Measurements from ENCODE around the gene GEN1. TPM values are rescaled to one million over a fixed set of nuclear protein-coding genes. Genes with fewer than 3 reads are reported as not detected.

Gene GEN1
- total RNA-seq, 1 donor from 2014 or later = 43.5 TPM

DNA sequence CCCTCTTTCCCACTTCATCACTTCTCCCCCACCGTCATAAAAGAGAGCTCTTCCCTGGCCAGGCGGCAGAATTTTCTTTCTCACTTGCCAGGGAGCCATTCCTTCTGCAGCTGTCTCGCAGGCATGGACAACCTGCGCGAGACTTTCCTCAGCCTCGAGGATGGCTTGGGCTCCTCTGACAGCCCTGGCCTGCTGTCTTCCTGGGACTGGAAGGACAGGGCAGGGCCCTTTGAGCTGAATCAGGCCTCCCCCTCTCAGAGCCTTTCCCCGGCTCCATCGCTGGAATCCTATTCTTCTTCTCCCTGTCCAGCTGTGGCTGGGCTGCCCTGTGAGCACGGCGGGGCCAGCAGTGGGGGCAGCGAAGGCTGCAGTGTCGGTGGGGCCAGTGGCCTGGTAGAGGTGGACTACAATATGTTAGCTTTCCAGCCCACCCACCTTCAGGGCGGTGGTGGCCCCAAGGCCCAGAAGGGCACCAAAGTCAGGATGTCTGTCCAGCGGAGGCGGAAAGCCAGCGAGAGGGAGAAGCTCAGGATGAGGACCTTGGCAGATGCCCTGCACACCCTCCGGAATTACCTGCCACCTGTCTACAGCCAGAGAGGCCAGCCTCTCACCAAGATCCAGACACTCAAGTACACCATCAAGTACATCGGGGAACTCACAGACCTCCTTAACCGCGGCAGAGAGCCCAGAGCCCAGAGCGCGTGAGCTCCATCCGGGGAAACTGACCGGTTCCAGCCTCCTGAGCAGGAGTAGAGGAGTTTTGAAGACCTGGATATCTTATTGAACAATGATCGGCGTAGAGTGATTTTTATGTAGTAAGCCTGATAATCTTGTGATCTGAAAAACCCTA lies 62.7 kb downstream of the GEN1 start, which contains the start of gene MSGN1:
Gene MSGN1 (plus strand): TSS at position 65 of the 850 bp plus-strand sequence. CDS start 59 bp downstream, at position 124.
- Mint-ChIP-seq H3K4me3 (no peak within 1 kb of the TSS), H3K4me1 (peaks cover 9% of the 10 kb centered on the region), H3K27ac (no peak within 1 kb of the TSS), H3K9me3 (no peaks in the 10 kb centered on the region), H3K27me3 (ENCODE audit: insufficient read depth, low read depth) (peaks cover 6% of the 10 kb centered on the region), H3K36me3 (no peaks in the 10 kb centered on the region)
- Histone ChIP-seq H4K20me1 (ENCODE audit: low read depth) (no peaks in the 10 kb centered on the region), H3K79me2 (ENCODE audit: low read depth) (no peaks in the 10 kb centered on the region), H3K27me3 (no peaks in the 10 kb centered on the region), H3K9me3 (ENCODE audit: low read depth) (no peaks in the 10 kb centered on the region), H3K4me3 (no peak within 1 kb of the TSS), H3K4me2 (peak within 1 kb of the TSS; percentile 46), H3K4me1 (peaks cover 36% of the 10 kb centered on the region), H3K9ac (no peak within 1 kb of the TSS), H2AFZ (replicated peaks) (peak within 1 kb of the TSS; percentile 52), H3K36me3 (no peaks in the 10 kb centered on the region), H3K27ac (peak within 1 kb of the TSS; percentile 7), H3F3A (ENCODE audit: low read depth) (no peaks in the 10 kb centered on the region)
- peak; percentile 29 for DNase-seq (ENCODE audit: low spot score)
- TF ChIP-seq EZH2 (IDR thresholded peaks at IDR 0.05) = no peak
- no peak for TF ChIP-seq EZH2phosphoT487 (IDR thresholded peaks at IDR 0.05)
- TF ChIP-seq, protein P1, sequence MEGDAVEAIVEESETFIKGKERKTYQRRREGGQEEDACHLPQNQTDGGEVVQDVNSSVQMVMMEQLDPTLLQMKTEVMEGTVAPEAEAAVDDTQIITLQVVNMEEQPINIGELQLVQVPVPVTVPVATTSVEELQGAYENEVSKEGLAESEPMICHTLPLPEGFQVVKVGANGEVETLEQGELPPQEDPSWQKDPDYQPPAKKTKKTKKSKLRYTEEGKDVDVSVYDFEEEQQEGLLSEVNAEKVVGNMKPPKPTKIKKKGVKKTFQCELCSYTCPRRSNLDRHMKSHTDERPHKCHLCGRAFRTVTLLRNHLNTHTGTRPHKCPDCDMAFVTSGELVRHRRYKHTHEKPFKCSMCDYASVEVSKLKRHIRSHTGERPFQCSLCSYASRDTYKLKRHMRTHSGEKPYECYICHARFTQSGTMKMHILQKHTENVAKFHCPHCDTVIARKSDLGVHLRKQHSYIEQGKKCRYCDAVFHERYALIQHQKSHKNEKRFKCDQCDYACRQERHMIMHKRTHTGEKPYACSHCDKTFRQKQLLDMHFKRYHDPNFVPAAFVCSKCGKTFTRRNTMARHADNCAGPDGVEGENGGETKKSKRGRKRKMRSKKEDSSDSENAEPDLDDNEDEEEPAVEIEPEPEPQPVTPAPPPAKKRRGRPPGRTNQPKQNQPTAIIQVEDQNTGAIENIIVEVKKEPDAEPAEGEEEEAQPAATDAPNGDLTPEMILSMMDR (IDR thresholded peaks at IDR 0.05) = no peak

DNA sequence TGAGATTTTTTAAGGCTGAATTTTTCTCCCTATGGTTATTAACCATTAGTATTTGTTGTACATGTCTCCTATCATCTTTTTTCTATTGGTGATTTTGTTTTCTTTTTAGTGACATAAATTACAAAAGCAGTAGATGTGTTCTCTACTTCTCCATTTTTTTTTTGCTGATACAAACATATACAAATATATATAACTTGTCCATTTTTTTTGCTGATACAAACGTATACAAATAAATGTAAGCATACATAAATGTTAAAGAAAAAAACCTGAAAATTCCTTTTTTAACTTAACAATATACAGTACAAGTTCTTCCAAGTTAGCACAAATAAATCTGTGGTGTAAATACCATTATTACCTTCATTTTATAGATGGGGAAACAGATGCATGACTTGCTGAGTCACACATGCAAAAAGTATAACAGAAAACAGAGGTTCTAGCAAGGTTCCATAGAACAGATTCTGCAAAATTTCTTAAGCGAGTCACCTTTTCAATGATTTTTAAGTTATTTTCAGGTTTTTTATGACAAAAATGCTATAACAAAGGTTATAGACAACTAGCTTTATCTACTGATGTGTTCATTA lies 64.4 kb downstream of the GEN1 start:
- H3K4me1 Mint-ChIP-seq = peaks cover 26% of the 10 kb centered on the region
- H3K27ac Mint-ChIP-seq = no peak overlapping the region
- H3K79me2 ChIP-seq (ENCODE audit: low read depth) = no peaks in the 10 kb centered on the region
- H3K4me1 ChIP-seq = peaks cover 40% of the 10 kb centered on the region
- no peaks in the 10 kb centered on the region for H4K20me1 ChIP-seq (ENCODE audit: low read depth)
- no peak overlapping the region for H2AFZ ChIP-seq (replicated peaks)
- H3K9me3 Mint-ChIP-seq = no peaks in the 10 kb centered on the region
- H3K4me3 ChIP-seq = no peak overlapping the region
- no peak overlapping the region for H3K4me2 ChIP-seq
- peaks cover 6% of the 10 kb centered on the region for H3K27me3 Mint-ChIP-seq (ENCODE audit: insufficient read depth, low read depth)
- H3K36me3 ChIP-seq = no peaks in the 10 kb centered on the region
- no peak for DNase-seq (ENCODE audit: low spot score)
- no peaks in the 10 kb centered on the region for H3F3A ChIP-seq (ENCODE audit: low read depth)
- no peaks in the 10 kb centered on the region for H3K27me3 ChIP-seq
- TF ChIP-seq, protein P1 (IDR thresholded peaks at IDR 0.05) = no peak
- no peak for TF ChIP-seq EZH2 (IDR thresholded peaks at IDR 0.05)
- no peak overlapping the region for H3K4me3 Mint-ChIP-seq
- no peak overlapping the region for H3K27ac ChIP-seq
- H3K36me3 Mint-ChIP-seq = no peaks in the 10 kb centered on the region
- no peaks in the 10 kb centered on the region for H3K9me3 ChIP-seq (ENCODE audit: low read depth)
- no peak overlapping the region for H3K9ac ChIP-seq

DNA sequence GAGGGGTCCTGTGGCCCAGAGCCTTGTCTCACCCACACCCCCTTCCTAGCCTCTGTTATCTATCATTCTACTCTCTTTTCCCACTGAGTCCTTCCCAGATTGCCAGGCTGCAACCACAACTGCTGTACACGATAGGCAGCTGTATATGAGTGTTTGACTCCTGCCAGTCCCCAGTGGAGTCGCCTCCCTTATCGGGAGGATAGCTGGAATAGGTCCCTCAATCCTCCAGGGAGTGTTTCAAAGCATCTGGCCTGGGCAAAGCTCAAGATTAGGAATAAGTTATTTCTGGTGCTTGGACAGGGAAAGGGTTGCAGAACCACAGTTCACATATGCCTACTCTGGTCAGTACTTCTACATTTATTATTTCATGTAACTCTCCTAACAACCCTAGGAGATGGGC lies 67.1 kb downstream of the GEN1 start:
- no peak overlapping the region for H3K4me3 Mint-ChIP-seq
- H3F3A ChIP-seq (ENCODE audit: low read depth) = no peaks in the 10 kb centered on the region
- no peaks in the 10 kb centered on the region for H3K9me3 ChIP-seq (ENCODE audit: low read depth)
- H3K36me3 ChIP-seq = no peaks in the 10 kb centered on the region
- H3K36me3 Mint-ChIP-seq = no peaks in the 10 kb centered on the region
- TF ChIP-seq EZH2 (IDR thresholded peaks at IDR 0.05) = no peak
- TF ChIP-seq, protein P1 (IDR thresholded peaks at IDR 0.05) = no peak
- no peak for TF ChIP-seq EZH2phosphoT487 (IDR thresholded peaks at IDR 0.05)
- no peak overlapping the region for H3K27ac Mint-ChIP-seq
- H3K4me2 ChIP-seq = no peak overlapping the region
- H3K9ac ChIP-seq = no peak overlapping the region
- peaks cover 28% of the 10 kb centered on the region for H3K4me1 ChIP-seq
- no peaks in the 10 kb centered on the region for H3K9me3 Mint-ChIP-seq
- no peak overlapping the region for H3K4me3 ChIP-seq
- H3K27me3 Mint-ChIP-seq (ENCODE audit: insufficient read depth, low read depth) = peaks cover 6% of the 10 kb centered on the region
- no peaks in the 10 kb centered on the region for H3K79me2 ChIP-seq (ENCODE audit: low read depth)
- DNase-seq (ENCODE audit: low spot score) = no peak
- H3K27ac ChIP-seq = no peak overlapping the region
- H2AFZ ChIP-seq (replicated peaks) = no peak overlapping the region
- no peaks in the 10 kb centered on the region for H3K27me3 ChIP-seq
- peaks cover 25% of the 10 kb centered on the region for H3K4me1 Mint-ChIP-seq
- H4K20me1 ChIP-seq (ENCODE audit: low read depth) = no peaks in the 10 kb centered on the region
